ENCODE measurements around the gene LIMS1. TPM values are rescaled to one million over a fixed set of nuclear protein-coding genes. Genes with fewer than 3 reads are reported as not detected.
"Not testable (repeated sequence)": the region's sequence is repeated elsewhere in the genome, so short reads cannot be mapped to it uniquely, and the experiment has no call there.

The LIMS1 gene
- total and polyA plus RNA-seq, 8 donors = 11.9 to 136 (median 34.2) TPM

DNA sequence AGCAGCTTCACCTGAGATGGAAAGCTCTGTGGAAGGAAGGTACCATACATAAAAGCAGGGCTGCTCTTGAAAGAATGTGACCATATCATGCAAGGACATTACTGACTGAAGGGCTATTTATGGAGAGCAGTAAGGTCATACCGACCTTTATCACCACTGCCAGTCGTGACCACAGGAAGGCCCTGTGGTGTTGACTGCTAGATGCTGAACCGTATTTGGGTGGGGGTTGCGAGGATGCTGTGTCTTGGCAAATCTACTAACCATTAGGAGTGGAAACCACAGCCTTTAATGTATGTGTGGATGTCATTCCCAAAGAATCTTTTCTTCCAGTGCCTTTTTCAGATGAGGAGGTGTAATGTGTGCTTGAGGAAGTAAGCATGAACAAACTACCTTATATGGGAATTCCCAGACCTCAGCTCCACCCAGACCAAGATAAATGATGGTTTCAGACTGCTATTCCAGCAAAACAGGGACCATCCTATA is 60.8 kb downstream of the LIMS1 start:
- H3K9me3 ChIP-seq = no peaks in the 10 kb centered on the region
- peak overlapping the region; percentile 22 to 80 (median 57) for H3K27ac ChIP-seq
- TF ChIP-seq EP300 (IDR thresholded peaks at IDR 0.05) = no peak
- TF ChIP-seq POLR2AphosphoS5 (IDR thresholded peaks at IDR 0.05) = no peak
- TF ChIP-seq POLR2A (IDR thresholded peaks at IDR 0.05) = no peak
- TF ChIP-seq, protein P1, sequence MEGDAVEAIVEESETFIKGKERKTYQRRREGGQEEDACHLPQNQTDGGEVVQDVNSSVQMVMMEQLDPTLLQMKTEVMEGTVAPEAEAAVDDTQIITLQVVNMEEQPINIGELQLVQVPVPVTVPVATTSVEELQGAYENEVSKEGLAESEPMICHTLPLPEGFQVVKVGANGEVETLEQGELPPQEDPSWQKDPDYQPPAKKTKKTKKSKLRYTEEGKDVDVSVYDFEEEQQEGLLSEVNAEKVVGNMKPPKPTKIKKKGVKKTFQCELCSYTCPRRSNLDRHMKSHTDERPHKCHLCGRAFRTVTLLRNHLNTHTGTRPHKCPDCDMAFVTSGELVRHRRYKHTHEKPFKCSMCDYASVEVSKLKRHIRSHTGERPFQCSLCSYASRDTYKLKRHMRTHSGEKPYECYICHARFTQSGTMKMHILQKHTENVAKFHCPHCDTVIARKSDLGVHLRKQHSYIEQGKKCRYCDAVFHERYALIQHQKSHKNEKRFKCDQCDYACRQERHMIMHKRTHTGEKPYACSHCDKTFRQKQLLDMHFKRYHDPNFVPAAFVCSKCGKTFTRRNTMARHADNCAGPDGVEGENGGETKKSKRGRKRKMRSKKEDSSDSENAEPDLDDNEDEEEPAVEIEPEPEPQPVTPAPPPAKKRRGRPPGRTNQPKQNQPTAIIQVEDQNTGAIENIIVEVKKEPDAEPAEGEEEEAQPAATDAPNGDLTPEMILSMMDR (IDR thresholded peaks at IDR 0.05) = no peak
- intact Hi-C loops (cut with DNase I; ENCODE audit: low total_unique reads) = no loop called here
- no peaks in the 10 kb centered on the region for H3K27me3 ChIP-seq
- 57 to 80% (median 68%) methylated on average over 4 of the region's 4 CpGs for WGBS, 5 donors
- no peak overlapping the region for H3K4me3 ChIP-seq
- DNase-seq = no peak
- peaks cover 12 to 66% (median 46%) of the 10 kb centered on the region in 4 donors for H3K4me1 ChIP-seq
- no peaks in the 10 kb centered on the region for H3K36me3 ChIP-seq

DNA sequence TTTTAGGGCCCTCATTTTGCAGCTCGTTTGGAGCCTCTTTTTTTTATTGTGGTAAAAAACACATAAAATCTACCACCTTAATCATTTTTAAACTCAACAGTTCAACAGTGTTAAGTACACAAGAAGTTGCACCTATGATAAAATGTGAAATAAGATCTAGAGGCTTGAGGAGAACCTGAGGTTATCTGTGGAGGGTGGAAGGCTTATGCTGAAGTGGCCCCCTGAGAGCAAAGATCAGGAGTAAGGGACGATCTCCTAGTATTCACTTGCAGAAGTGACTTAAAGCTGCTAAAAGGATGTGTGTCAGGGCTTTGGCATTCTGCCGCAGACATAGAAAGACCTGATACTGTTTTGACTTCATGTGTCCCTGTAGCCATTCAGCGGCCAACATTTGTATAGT is 61.5 kb downstream of the LIMS1 start:
- Histone ChIP-seq H3K4me1 (peaks cover 12 to 59% (median 42%) of the 10 kb centered on the region in 4 donors), H3K27ac (peak overlapping the region in 4 of 5 donors; percentile 44 to 80 (median 59))
- H3K4me3 ChIP-seq; intact Hi-C loops (cut with DNase I; ENCODE audit: low total_unique reads); H3K27me3 ChIP-seq; DNase-seq; H3K9me3 ChIP-seq; H3K36me3 ChIP-seq: not testable (repeated sequence)
- 23 to 50% (median 32%) methylated on average over 3 to 4 of the region's 4 CpGs for WGBS, 5 donors

DNA sequence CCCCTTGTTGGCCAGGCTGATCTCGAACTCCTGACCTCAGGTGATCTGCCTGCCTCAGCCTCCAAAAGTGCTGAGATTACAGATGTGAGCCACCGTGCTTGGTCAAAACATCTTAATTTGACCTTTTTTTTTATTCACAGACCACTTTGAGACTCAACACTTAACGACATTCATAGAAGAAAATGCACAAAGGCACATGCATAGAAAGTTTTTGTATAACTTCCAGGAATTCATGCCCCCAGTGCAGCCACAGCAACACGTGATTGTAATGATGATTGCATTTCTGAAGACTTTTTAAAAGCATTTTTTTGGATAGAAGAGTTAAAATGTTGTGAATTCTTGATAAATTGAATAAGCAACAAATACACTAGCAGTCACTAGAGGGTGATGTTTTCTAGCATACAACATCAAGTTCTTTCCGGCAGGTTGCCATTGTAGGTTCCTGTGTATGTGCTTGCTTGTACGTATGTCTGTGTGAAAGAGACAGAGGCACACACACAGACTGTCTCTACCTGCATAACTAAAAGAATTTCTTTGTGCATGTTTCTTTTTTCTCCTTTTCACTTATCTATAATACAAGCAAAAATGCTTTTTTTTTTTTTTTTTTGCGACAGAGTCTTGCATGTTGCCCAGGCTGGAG is 63.0 kb downstream of the LIMS1 start:
- WGBS, 5 donors = 43 to 57% (median 55%) methylated on average over 7 of the region's 7 CpGs
- DNase-seq; H3K27me3 ChIP-seq; intact Hi-C loops (cut with DNase I; ENCODE audit: low total_unique reads); H3K4me3 ChIP-seq; H3K36me3 ChIP-seq; H3K27ac ChIP-seq; H3K9me3 ChIP-seq: not testable (repeated sequence)
- TF ChIP-seq, protein P1 (IDR thresholded peaks at IDR 0.05) = peak in 1 of 7 experiments; percentile 18
- H3K4me1 ChIP-seq = peaks cover 12 to 48% (median 38%) of the 10 kb centered on the region in 4 donors

DNA sequence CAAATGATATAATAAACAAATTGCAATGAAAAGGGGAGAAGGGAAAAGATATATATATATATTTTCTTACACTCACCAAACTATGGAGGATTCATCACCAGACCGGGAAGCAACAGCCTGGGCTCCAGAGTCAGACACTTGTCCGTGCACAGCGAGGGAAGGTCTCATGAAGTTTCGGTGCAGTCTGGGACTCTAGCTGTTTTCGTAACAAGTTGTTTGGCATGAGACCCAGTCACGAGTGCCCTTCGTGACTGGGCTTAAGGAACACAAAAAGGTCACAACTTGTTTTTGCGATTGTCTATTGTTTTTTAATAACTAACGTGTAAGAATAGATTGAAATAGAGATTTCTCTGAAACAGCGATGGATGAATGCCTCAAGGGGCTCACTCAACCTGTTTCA is 66.9 kb downstream of the LIMS1 start:
- peaks cover 0 to 20% (median 11%) of the 10 kb centered on the region in 4 donors for H3K4me1 ChIP-seq
- WGBS, 5 donors = 81 to 89% (median 84%) methylated on average over 10 of the region's 10 CpGs
- H3K9me3 ChIP-seq; DNase-seq; H3K27me3 ChIP-seq; intact Hi-C loops (cut with DNase I; ENCODE audit: low total_unique reads); H3K27ac ChIP-seq; H3K36me3 ChIP-seq; H3K4me3 ChIP-seq: not testable (repeated sequence)

DNA sequence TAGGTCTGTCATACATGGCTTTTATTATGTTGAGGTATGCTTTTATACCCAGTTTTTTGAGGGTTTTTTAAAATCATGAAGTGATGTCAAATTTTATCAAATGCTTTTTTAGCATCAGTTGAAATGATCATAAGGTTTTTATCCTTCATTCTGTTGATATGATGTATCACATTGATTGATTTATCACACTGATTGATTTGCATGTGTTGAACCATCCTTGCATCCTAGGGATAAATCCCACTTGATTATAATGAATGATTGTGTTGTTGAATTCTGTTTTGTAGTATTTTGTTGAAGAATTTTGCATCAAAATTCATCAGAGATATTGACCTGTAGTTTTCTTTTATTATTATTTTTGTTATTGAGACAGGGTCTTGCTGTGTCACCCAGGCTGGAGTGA is 68.2 kb downstream of the LIMS1 start:
- intact Hi-C loops (cut with DNase I; ENCODE audit: low total_unique reads) = no loop called here
- Histone ChIP-seq H3K4me1 (peaks cover 0 to 14% (median 7%) of the 10 kb centered on the region in 4 donors), H3K36me3 (no peaks in the 10 kb centered on the region), H3K27ac (no peak overlapping the region), H3K27me3 (no peaks in the 10 kb centered on the region), H3K4me3 (no peak overlapping the region), H3K9me3 (no peaks in the 10 kb centered on the region)
- no peak for DNase-seq
- TF ChIP-seq POLR2AphosphoS5 (IDR thresholded peaks at IDR 0.05) (no peak), POLR2A (IDR thresholded peaks at IDR 0.05) (no peak), EP300 (IDR thresholded peaks at IDR 0.05) (no peak)
- TF ChIP-seq, protein P1 (IDR thresholded peaks at IDR 0.05) = no peak

Data from stomach (tissue), 9 donors.